Activated T-helper 1 cell treated with Interleukin-2 at 50 U/mL for 16 hours (primary cell): Measurements from ENCODE around the gene TUT1.

Source experiments
- DNase-seq: peaks from one replicate; pipeline ENCODE4 v3.0.0-alpha.2; 2020; ENCODE audit warnings: low read depth

The TUT1 gene

GRCh38 chr11:62542111-62542745, 49.1 kb downstream of the TUT1 start:
- DNase-seq = no peak

DNA sequence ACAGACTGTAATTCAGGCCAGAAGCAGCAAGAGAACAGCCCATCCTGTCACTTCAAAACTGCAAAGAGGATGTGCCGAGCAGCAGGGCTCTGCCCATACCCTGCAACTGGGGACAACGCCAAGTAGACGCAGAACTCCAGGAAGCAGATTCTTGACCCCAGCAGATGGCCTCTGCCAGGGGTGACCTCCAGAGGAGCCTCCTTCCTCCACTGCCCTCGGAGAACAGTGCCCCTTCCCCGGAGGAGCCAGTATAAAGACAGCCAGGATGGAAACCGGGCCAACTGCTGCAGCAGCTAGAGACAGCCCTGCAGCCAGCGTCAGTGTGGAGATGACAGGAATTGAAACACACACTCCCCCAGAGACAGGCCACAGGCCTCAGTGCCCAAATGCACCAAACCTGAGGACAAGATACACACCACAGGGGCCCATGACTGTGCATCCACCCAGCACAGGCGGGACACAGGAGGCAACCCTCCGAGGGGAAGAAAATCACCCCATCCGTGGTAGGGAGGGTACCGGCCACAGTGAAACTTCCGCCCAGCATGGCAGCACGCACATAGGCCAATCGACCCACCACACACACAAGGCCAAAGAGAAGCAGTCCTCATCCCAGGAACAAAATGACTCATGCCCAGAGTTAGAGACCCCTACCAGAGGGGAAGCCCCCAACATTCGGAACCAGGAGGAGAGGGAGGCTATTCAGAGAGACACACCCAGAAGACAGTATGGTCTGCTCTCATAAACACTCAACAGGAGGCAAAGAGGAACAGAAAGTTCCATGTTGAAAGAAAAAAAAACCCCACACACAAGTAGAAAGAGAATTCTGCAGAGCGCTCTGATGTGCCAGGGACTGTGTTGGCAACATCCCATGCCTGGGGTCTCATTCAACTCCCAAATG, 50.3 kb downstream of the TUT1 start:
- DNase-seq = no peak

DNA sequence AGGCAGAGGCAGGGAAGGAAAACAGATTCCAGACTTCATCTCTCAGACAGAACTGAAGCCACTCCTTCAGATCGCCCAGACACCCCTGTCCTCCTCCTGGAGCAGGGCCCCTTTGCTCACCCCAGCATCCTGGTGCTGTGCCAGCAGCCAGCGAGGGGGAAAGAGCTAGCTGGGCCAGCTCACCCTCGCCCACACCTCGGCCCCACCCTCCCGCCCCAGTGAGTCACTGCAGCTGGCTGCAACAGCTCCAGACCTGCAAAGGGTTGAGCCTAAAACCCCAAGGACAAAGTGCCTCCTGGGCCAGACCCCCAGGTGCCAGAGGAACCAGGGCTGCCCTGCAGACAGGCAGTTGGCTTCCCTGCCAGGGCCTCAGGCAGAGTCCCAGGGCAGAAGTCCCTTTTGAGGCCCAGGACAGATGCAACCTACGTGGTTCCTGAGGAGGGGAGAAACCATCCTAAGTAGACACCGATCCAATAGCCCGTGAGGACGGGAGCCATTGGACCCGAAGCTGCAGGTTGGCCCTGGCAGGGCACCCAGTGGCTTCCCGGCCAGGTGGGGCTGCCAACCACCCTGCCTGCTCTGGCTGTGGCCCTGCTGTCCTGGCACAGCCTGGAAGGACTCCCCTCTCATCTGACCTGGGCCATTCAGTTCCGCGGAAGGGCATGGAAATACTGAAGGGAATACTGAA, 51.9 kb downstream of the TUT1 start:
- no peak for DNase-seq

- no peak for DNase-seq
These were observed 52.7 kb downstream of the TUT1 start for GRCh38 chr11:62538470-62539237.

- DNase-seq = no peak
These were observed 54.9 kb downstream of the TUT1 start for GRCh38 chr11:62536301-62536957.

DNA sequence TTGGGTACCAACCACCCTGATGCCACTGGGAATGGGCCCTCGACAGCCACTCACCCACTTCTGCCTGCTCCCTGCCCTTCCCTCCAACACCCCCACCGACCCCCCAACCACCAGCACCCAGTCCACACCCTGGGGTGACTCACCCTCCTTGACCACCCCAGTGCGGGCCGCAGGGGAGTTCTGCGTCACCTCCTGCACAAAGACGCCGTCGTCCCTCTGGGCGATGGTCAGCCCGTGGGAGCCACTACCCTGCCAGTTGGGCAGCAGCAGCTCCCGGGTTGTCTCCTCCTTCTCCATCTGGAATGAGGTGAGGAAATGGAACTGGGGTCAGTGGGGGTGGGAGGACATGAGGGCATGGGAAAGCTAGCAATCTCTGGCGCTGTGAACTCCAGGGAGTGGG, 55.5 kb downstream of the TUT1 start:
- no peak for DNase-seq

GRCh38 chr11:62534779-62535545, 56.4 kb downstream of the TUT1 start:
- no peak for DNase-seq

DNA sequence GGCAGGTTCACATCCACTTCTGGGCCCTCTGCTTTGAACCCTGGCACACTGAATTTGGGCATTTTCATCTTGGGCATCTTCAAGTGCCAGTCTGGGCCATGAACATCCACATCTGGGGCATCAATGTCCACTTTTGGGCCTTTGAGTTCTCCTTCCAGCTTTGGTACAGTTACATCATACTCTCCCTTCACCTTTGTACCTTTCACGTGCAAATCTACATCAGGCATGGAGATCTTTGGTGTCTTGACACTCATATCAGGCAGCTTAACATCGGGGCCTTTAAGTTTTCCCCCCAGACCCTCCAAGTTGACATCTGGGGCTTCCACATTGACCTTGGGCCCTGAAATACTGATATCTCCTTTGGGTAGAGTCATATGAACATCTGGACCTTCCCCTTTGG, 59.2 kb downstream of the TUT1 start:
- no peak for DNase-seq
